GM06990 (cell line): ENCODE data around the gene SH3PXD2B.

Source experiments
- DNase-seq: peaks from one replicate; pipeline ENCODE4 v3.0.0-alpha.2; 2011; ENCODE audit not compliant: insufficient read length; ENCODE audit errors: extremely low read depth
- H3K27me3 ChIP-seq: replicated peaks from 2 replicates; pipeline ENCODE4 v1.6.0; 2011; ENCODE audit warnings: low read length; ENCODE audit not compliant: control insufficient read depth, insufficient read depth
- H3K36me3 ChIP-seq: 2 replicates; pipeline ENCODE4 v1.5.1; 2011; ENCODE audit warnings: low read length; ENCODE audit not compliant: control insufficient read depth, insufficient read depth
- H3K4me3 ChIP-seq: replicated peaks from 2 replicates; pipeline ENCODE4 v1.5.1; 2011; ENCODE audit warnings: low read depth, mild to moderate bottlenecking, control low read depth, low read length
- CTCF ChIP-seq: IDR thresholded peaks from 2 replicates; pipeline ENCODE4 v1.5.1; 2011; ENCODE audit warnings: low read length, control low read depth, mild to moderate bottlenecking, inconsistent platforms; ENCODE audit not compliant: insufficient read depth, poor library complexity, severe bottlenecking

Gene SH3PXD2B

GRCh38 chr5:172379481-172379880, 74.8 kb downstream of the SH3PXD2B start:
- no peak for DNase-seq
- Histone ChIP-seq H3K36me3 (no peaks in the 10 kb centered on the region), H3K27me3 (no peaks in the 10 kb centered on the region), H3K4me3 (no peak overlapping the region)
- TF ChIP-seq CTCF: no peak

GRCh38 chr5:172377856-172378255, 76.5 kb downstream of the SH3PXD2B start:
- no peaks in the 10 kb centered on the region for H3K27me3 ChIP-seq
- H3K4me3 ChIP-seq: no peak overlapping the region
- H3K36me3 ChIP-seq: no peaks in the 10 kb centered on the region
- no peak for DNase-seq
- TF ChIP-seq CTCF: no peak

- Histone ChIP-seq H3K4me3 (no peak overlapping the region), H3K36me3 (no peaks in the 10 kb centered on the region), H3K27me3 (no peaks in the 10 kb centered on the region)
- TF ChIP-seq CTCF: no peak
- DNase-seq: no peak
Measured at GRCh38 chr5:172377438-172377837, 76.9 kb downstream of the SH3PXD2B start.

- H3K27me3 ChIP-seq: no peaks in the 10 kb centered on the region
- H3K36me3 ChIP-seq: no peaks in the 10 kb centered on the region
Measured at GRCh38 chr5:172374783-172375182, 79.5 kb downstream of the SH3PXD2B start.

GRCh38 chr5:172373680-172374079, 80.6 kb downstream of the SH3PXD2B start:
- no peaks in the 10 kb centered on the region for H3K27me3 ChIP-seq
- DNase-seq: no peak
- TF ChIP-seq CTCF: no peak
- H3K36me3 ChIP-seq: no peaks in the 10 kb centered on the region
- no peak overlapping the region for H3K4me3 ChIP-seq

More at GRCh38 chr5:172374783-172375182, 79.5 kb downstream of the SH3PXD2B start:
- H3K4me3 ChIP-seq: no peak overlapping the region
- DNase-seq: no peak
- no peak for TF ChIP-seq CTCF

- no peak for TF ChIP-seq CTCF
- Histone ChIP-seq H3K4me3 (no peak overlapping the region), H3K27me3 (no peaks in the 10 kb centered on the region), H3K36me3 (no peaks in the 10 kb centered on the region)
- no peak for DNase-seq
Measured at GRCh38 chr5:172371684-172372083, 82.6 kb downstream of the SH3PXD2B start.
